Fibroblast of lung (primary cell): ENCODE data around the gene CAMTA1. TPM values are rescaled to one million over a fixed set of nuclear protein-coding genes. Genes with fewer than 3 reads are reported as not detected.

Source experiments
- DNase-seq, 2 donors: peaks; one replicate each; pipeline versions ENCODE4 v3.0.0 to v3.0.0-alpha.2; 2010; ENCODE audit warnings: low read depth in 2 of 2
- H2AFZ ChIP-seq: 2 replicates; pipeline ENCODE4 v1.5.1; 2012; ENCODE audit warnings: low read length, control low read depth, inconsistent platforms
- H3K27ac ChIP-seq: 2 replicates; pipeline ENCODE4 v1.5.1; 2011; ENCODE audit warnings: low read length, control low read depth; ENCODE audit not compliant: insufficient read depth
- H3K27me3 ChIP-seq: 2 replicates; pipeline ENCODE4 v1.5.1; 2011; ENCODE audit warnings: mild to moderate bottlenecking, low read length; ENCODE audit not compliant: control insufficient read depth, insufficient read depth
- H3K36me3 ChIP-seq: 2 replicates; pipeline ENCODE4 v1.5.1; 2011; ENCODE audit warnings: low read length; ENCODE audit not compliant: control insufficient read depth, insufficient read depth
- H3K4me1 ChIP-seq: 2 replicates; pipeline ENCODE4 v1.5.1; 2011; ENCODE audit warnings: low read length; ENCODE audit not compliant: control insufficient read depth, insufficient read depth; ENCODE audit errors: extremely low read depth
- H3K4me2 ChIP-seq: 2 replicates; pipeline ENCODE4 v1.5.1; 2011; ENCODE audit warnings: low read length, control low read depth; ENCODE audit not compliant: insufficient read depth; ENCODE audit errors: extremely low read depth
- H3K4me3 ChIP-seq, 4 experiments: fragments of 200-600 bp in 1 of 4; sonication (generic) in 1 of 4; replicated peaks in 1 of 4; 2 replicates each; pipeline ENCODE4 v1.5.1; 2011 to 2016; ENCODE audit warnings: low read length in 4 of 4, low read depth in 3 of 4, mild to moderate bottlenecking in 3 of 4, control low read depth in 2 of 4, inconsistent platforms in 1 of 4, mixed read lengths in 1 of 4; ENCODE audit not compliant: insufficient read depth in 1 of 4; ENCODE audit errors: control extremely low read depth in 1 of 4
- H3K79me2 ChIP-seq: 2 replicates; pipeline ENCODE4 v1.5.1; 2012; ENCODE audit warnings: mild to moderate bottlenecking, low read length, inconsistent platforms; ENCODE audit not compliant: control insufficient read depth, insufficient read depth
- H3K9ac ChIP-seq: 2 replicates; pipeline ENCODE4 v1.5.1; 2011; ENCODE audit warnings: mild to moderate bottlenecking, low read length, control low read depth; ENCODE audit not compliant: insufficient read depth
- H3K9me3 ChIP-seq: 2 replicates; pipeline ENCODE4 v1.5.1; 2012; ENCODE audit warnings: low read depth, low read length; ENCODE audit not compliant: control insufficient read depth, insufficient read depth
- H4K20me1 ChIP-seq: 2 replicates; pipeline ENCODE4 v1.5.1; 2011; ENCODE audit warnings: low read length; ENCODE audit not compliant: control insufficient read depth, insufficient read depth; ENCODE audit errors: extremely low read depth
- CTCF ChIP-seq, 2 donors: IDR thresholded peaks in 1 of 2; conservative IDR thresholded peaks in 1 of 2; 1 replicate in 1 of 2; 2 replicates in 1 of 2; pipeline ENCODE4 v1.5.1; 2011 to 2012; ENCODE audit warnings: low read length in 2 of 2, control low read depth in 1 of 2, inconsistent platforms in 1 of 2, low read depth in 1 of 2, mild to moderate bottlenecking in 1 of 2
- EZH2 ChIP-seq: IDR thresholded peaks from 2 replicates; pipeline ENCODE4 v1.5.1; 2012; ENCODE audit warnings: low read length, control low read depth, mild to moderate bottlenecking; ENCODE audit errors: missing control alignments
- polyA plus RNA-seq, 2 donors: library from polyadenylated mRNA; depleted of rRNA in 1 of 2; stranded (reverse) in 1 of 2; unstranded in 1 of 2; fragments of >200 nt; gene quantifications; 2 replicates each; pipeline ENCODE4 v1.2.1, GENCODE V29; 2011 to 2012; ENCODE audit warnings: missing spikeins in 1 of 2
- total RNA-seq: library from RNA; depleted of rRNA; stranded (reverse); fragments of >200 nt; gene quantifications from 2 replicates; pipeline ENCODE4 v1.2.1, GENCODE V29; 2014

Gene CAMTA1
- total and polyA plus RNA-seq, 2 donors (not counting 1 experiment from before 2014, with no cell fraction given), result 47.6 to 86.0 TPM

- H3K27me3 ChIP-seq, result no peaks in the 10 kb centered on the region
- no peak overlapping the region for H2AFZ ChIP-seq
- H3K27ac ChIP-seq, result no peak overlapping the region
- H3K4me3 ChIP-seq, result no peak overlapping the region
- no peaks in the 10 kb centered on the region for H3K36me3 ChIP-seq
- H4K20me1 ChIP-seq, result no peaks in the 10 kb centered on the region
- no peaks in the 10 kb centered on the region for H3K9me3 ChIP-seq
- no peak overlapping the region for H3K9ac ChIP-seq
- no peak for DNase-seq
- no peak overlapping the region for H3K4me2 ChIP-seq
- no peak for TF ChIP-seq CTCF (conservative IDR thresholded peaks at IDR 0.05 in 1 of 2, IDR thresholded peaks at IDR 0.05 in 1 of 2; ENCODE audit: low read depth in 1 of 2, low read length in 2 of 2)
- TF ChIP-seq EZH2, result no peak
- no peaks in the 10 kb centered on the region for H3K4me1 ChIP-seq
- H3K79me2 ChIP-seq, result no peaks in the 10 kb centered on the region
Measured at GRCh38 chr1:6956488-6957159, 171.4 kb downstream of the CAMTA1 start.

- Histone ChIP-seq H3K4me3 (no peak overlapping the region), H3K79me2 (no peaks in the 10 kb centered on the region), H3K27ac (no peak overlapping the region), H3K4me2 (no peak overlapping the region), H3K4me1 (no peaks in the 10 kb centered on the region), H3K9me3 (no peaks in the 10 kb centered on the region), H3K36me3 (no peaks in the 10 kb centered on the region), H4K20me1 (no peaks in the 10 kb centered on the region), H3K9ac (no peak overlapping the region), H3K27me3 (no peaks in the 10 kb centered on the region), H2AFZ (no peak overlapping the region)
- DNase-seq, result no peak
- TF ChIP-seq EZH2 (no peak), CTCF (conservative IDR thresholded peaks at IDR 0.05 in 1 of 2, IDR thresholded peaks at IDR 0.05 in 1 of 2; ENCODE audit: low read depth in 1 of 2, low read length in 2 of 2) (no peak)
Measured at GRCh38 chr1:6957341-6957740, 172.1 kb downstream of the CAMTA1 start.

GRCh38 chr1:6958407-6959030 lies 173.3 kb downstream of the CAMTA1 start:
- Histone ChIP-seq H2AFZ (no peak overlapping the region), H3K79me2 (no peaks in the 10 kb centered on the region), H3K9ac (no peak overlapping the region), H3K27me3 (no peaks in the 10 kb centered on the region), H3K27ac (no peak overlapping the region), H3K36me3 (no peaks in the 10 kb centered on the region), H3K4me2 (no peak overlapping the region), H4K20me1 (no peaks in the 10 kb centered on the region), H3K9me3 (no peaks in the 10 kb centered on the region), H3K4me3 (no peak overlapping the region), H3K4me1 (no peaks in the 10 kb centered on the region)
- peak in 1 of 2 donors; percentile 53 for DNase-seq
- TF ChIP-seq CTCF (conservative IDR thresholded peaks at IDR 0.05 in 1 of 2, IDR thresholded peaks at IDR 0.05 in 1 of 2; ENCODE audit: low read depth in 1 of 2, low read length in 2 of 2) (no peak), EZH2 (no peak)
